ENCODE measurements around the gene ITSN2.

DNA sequence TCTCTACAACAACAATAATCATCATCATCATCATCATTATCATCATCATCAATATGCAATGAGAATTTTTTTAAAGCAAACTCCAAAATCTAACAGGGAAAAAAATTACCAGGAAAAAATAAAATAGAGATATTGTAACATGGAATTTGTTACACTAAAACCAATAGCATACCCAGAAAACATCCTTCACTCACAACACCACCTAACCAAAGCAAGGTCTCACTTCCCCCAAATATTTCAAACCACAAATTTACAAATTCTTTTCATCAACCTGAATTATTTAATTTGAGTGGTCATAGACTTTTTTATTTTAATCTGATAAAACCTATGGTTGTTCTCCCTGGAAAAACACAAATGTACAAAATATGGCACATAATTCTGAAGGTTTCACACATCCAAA is 11.2 kb downstream of the ITSN2 start:
- TF ChIP-seq, protein P1, sequence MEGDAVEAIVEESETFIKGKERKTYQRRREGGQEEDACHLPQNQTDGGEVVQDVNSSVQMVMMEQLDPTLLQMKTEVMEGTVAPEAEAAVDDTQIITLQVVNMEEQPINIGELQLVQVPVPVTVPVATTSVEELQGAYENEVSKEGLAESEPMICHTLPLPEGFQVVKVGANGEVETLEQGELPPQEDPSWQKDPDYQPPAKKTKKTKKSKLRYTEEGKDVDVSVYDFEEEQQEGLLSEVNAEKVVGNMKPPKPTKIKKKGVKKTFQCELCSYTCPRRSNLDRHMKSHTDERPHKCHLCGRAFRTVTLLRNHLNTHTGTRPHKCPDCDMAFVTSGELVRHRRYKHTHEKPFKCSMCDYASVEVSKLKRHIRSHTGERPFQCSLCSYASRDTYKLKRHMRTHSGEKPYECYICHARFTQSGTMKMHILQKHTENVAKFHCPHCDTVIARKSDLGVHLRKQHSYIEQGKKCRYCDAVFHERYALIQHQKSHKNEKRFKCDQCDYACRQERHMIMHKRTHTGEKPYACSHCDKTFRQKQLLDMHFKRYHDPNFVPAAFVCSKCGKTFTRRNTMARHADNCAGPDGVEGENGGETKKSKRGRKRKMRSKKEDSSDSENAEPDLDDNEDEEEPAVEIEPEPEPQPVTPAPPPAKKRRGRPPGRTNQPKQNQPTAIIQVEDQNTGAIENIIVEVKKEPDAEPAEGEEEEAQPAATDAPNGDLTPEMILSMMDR (IDR thresholded peaks at IDR 0.05), result no peak
- TF ChIP-seq POLR2AphosphoS5 (IDR thresholded peaks at IDR 0.05), result no peak
